KMS-11 (cell line): ENCODE data around the gene SCFD2.
"Not testable (repeated sequence)": the region's sequence is repeated elsewhere in the genome, so short reads cannot be mapped to it uniquely, and the experiment has no call there.

ENCODE experiments used
- H2AFZ ChIP-seq: fragments of 200-600 bp; sonication (generic); 2 replicates; pipeline ENCODE4 v1.6.1; 2016; ENCODE audit warnings: antibody characterized with exemption, mixed run types, low read depth
- H3K27ac ChIP-seq: fragments of 200-600 bp; sonication (generic); 2 replicates; pipeline ENCODE4 v1.6.1; 2016; ENCODE audit warnings: mild to moderate bottlenecking, mixed run types
- H3K27me3 ChIP-seq: fragments of 200-600 bp; sonication (generic); 2 replicates; pipeline ENCODE4 v1.6.1; 2017; ENCODE audit warnings: mild to moderate bottlenecking, low read depth, mixed run types, moderate library complexity; ENCODE audit not compliant: insufficient read depth
- H3K36me3 ChIP-seq: fragments of 200-600 bp; sonication (generic); 2 replicates; pipeline ENCODE4 v1.6.1; 2017; ENCODE audit warnings: mild to moderate bottlenecking, mixed run types; ENCODE audit not compliant: insufficient read depth
- H3K4me1 ChIP-seq: fragments of 200-600 bp; sonication (generic); 2 replicates; pipeline ENCODE4 v1.6.1; 2016; ENCODE audit warnings: mild to moderate bottlenecking, low read depth, mixed run types; ENCODE audit not compliant: poor library complexity, severe bottlenecking
- H3K4me2 ChIP-seq: fragments of 200-600 bp; sonication (generic); 2 replicates; pipeline ENCODE4 v1.7.0; 2016; ENCODE audit warnings: mild to moderate bottlenecking, mixed run types
- H3K4me3 ChIP-seq: fragments of 200-600 bp; sonication (generic); IDR thresholded peaks from 2 replicates; pipeline ENCODE4 v1.6.1; 2017; ENCODE audit warnings: low read depth, low read length, mixed read lengths; ENCODE audit not compliant: insufficient read depth
- H3K79me2 ChIP-seq: fragments of 200-600 bp; sonication (generic); 2 replicates; pipeline ENCODE4 v1.6.1; 2016; ENCODE audit warnings: low read depth, mixed run types; ENCODE audit not compliant: insufficient read depth
- H3K9ac ChIP-seq: fragments of 200-600 bp; sonication (generic); 2 replicates; pipeline ENCODE4 v1.6.1; 2016; ENCODE audit warnings: mild to moderate bottlenecking, mixed run types
- H4K20me1 ChIP-seq: fragments of 200-600 bp; sonication (generic); 2 replicates; pipeline ENCODE4 v1.6.1; 2016; ENCODE audit warnings: mild to moderate bottlenecking, mixed run types; ENCODE audit not compliant: insufficient read depth
- CTCF ChIP-seq: fragments of 200-600 bp; sonication (generic); conservative IDR thresholded peaks from 2 replicates; pipeline ENCODE4 v1.6.1; 2017; ENCODE audit warnings: low read depth, mild to moderate bottlenecking, antibody characterized with exemption, low read length, moderate library complexity, mixed read lengths

The SCFD2 gene

DNA sequence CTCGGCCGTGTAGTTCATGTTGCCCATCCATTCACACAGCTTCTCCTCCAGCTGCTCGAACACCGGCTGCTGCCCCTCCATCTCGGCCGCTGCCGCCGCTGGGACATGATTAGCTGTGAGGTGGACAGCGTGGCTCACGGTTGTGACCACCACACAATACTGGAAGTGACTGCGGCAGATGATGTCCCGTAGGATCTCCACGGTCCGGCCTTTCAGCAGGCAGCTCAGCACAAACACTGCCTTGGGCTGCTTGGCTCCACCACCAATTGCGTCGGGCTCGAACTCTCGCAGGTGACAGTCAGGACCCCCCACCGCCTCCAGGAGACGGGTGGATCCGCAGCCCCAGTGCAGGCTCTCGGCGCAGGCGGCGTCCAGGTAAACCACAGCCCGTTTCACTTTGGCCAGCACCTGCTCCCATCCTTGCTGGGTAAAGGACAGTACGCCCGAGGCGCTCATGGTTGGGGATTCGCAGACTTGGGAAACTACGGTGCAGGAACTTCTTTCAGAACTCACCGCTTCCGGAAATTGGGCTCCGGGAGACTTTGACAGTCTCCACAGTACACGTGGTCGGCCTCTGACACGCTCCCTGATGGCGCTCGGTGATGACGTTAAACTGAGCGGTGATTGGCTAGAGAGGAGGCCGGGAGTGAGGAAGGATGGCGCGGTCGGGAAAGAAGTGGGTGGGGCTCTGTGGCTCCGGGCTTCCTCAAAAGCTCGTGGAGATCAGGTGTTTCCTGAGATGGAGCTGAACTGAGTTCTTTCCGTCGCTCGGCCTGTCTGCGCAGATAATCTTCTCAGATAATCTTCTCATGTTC is at the start of gene SCFD2:
Gene SCFD2 (minus strand): TSS at position 576 of the 815 bp plus-strand sequence.
- Histone ChIP-seq H3K36me3 (no peaks in the 10 kb centered on the region), H2AFZ (peak within 1 kb of the TSS; percentile 79), H3K79me2 (peaks cover 52% of the 10 kb centered on the region), H3K4me2 (peak within 1 kb of the TSS; percentile 78), H3K4me3 (peak within 1 kb of the TSS; percentile 97), H3K27me3 (no peaks in the 10 kb centered on the region), H3K27ac (peak within 1 kb of the TSS; percentile 71), H3K4me1 (peaks cover 44% of the 10 kb centered on the region), H3K9ac (peak within 1 kb of the TSS; percentile 78), H4K20me1 (peaks cover 5% of the 10 kb centered on the region; the same call in 1 of the 2 replicates)
- TF ChIP-seq CTCF = no peak

DNA sequence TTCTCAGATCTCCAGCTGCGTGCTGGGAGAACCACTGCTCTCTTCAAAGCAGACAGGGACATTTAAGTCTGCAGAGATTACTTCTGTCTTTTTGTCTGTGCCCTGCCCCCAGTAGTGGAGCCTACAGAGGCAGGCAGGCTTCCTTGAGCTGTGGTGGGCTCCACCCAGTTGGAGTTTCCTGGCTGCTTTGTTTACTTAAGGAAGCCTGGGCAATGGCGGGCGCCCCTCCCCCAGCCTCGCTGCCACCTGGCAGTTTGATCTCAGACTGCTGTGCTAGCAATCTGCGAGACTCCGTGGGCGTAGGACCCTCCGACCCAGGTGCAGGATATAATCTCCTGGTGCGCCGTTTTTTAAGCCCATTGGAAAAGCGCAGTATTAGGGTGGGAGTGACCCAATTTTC is 43.6 kb upstream of the SCFD2 start:
- H3K9ac ChIP-seq, H3K4me2 ChIP-seq, H3K27ac ChIP-seq, H3K36me3 ChIP-seq, H3K4me3 ChIP-seq, H3K4me1 ChIP-seq, H3K27me3 ChIP-seq, H2AFZ ChIP-seq: not testable (repeated sequence)
- H3K79me2 ChIP-seq = peaks cover 28% of the 10 kb centered on the region; the same call in 1 of the 2 replicates
- peaks cover 13% of the 10 kb centered on the region for H4K20me1 ChIP-seq

DNA sequence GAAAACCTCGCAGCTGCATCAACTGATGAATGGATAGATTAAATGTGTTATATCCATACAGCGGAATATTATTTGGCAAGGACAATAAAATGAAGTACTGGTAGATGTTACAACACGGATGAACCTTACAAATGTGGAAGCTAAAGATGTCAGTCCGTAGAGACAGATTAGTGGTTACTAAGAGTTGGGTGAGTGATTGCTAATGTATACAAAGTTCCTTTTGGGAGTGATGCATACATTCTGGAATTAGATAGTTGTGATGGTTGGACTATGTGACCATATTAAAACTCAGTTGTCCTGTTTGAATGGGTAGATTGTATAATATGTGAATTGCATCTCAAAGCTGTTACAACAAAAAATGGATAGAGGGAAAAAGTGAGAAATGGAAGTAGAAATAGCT is 14.4 kb upstream of the SCFD2 start:
- H3K27me3 ChIP-seq = no peaks in the 10 kb centered on the region
- peaks cover 7% of the 10 kb centered on the region; the same call in 1 of the 2 replicates for H3K36me3 ChIP-seq
- no peak overlapping the region for H3K4me3 ChIP-seq
- H2AFZ ChIP-seq = no peak overlapping the region
- H3K27ac ChIP-seq = no peak overlapping the region
- H3K4me2 ChIP-seq = peak overlapping the region; percentile 94; the same call in 1 of the 2 replicates
- no peak overlapping the region for H3K9ac ChIP-seq
- no peak for TF ChIP-seq CTCF
- peaks cover 59% of the 10 kb centered on the region for H3K79me2 ChIP-seq
- peaks cover 21% of the 10 kb centered on the region for H3K4me1 ChIP-seq
- peaks cover 11% of the 10 kb centered on the region for H4K20me1 ChIP-seq

GRCh38 chr4:53378171-53378482 is 12.3 kb upstream of the SCFD2 start:
- Histone ChIP-seq H3K9ac (peak overlapping the region; percentile 85), H3K4me2 (peak overlapping the region; percentile 94), H3K36me3 (no peaks in the 10 kb centered on the region; the same call in 1 of the 2 replicates), H3K79me2 (peaks cover 56% of the 10 kb centered on the region), H3K27ac (peak overlapping the region; percentile 68), H3K27me3 (no peaks in the 10 kb centered on the region), H2AFZ (peak overlapping the region; percentile 77), H4K20me1 (peaks cover 11% of the 10 kb centered on the region), H3K4me1 (peaks cover 21% of the 10 kb centered on the region), H3K4me3 (peak overlapping the region; percentile 58)
- no peak for TF ChIP-seq CTCF
